ENCODE measurements around the gene EYA4.

The EYA4 gene

DNA sequence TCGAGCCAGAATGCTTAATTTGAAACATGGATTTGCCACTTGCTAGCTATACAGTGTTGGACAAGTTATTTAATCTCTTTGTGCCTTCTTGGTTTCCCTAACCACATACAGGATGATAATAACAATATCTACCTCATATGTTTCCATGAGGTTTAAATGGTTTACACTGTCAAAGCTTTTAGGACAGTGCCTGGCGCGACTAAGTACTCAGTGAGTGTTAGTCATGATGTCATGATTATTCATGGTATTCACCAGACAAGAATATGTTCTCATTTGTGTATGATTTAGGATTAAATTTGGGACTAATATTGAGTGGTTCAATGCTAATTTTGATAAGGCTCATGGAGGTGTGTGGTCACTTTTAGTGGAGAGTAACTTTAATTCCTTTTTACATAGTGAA lies 167.4 kb downstream of the EYA4 start:
- DNase-seq = no peak

DNA sequence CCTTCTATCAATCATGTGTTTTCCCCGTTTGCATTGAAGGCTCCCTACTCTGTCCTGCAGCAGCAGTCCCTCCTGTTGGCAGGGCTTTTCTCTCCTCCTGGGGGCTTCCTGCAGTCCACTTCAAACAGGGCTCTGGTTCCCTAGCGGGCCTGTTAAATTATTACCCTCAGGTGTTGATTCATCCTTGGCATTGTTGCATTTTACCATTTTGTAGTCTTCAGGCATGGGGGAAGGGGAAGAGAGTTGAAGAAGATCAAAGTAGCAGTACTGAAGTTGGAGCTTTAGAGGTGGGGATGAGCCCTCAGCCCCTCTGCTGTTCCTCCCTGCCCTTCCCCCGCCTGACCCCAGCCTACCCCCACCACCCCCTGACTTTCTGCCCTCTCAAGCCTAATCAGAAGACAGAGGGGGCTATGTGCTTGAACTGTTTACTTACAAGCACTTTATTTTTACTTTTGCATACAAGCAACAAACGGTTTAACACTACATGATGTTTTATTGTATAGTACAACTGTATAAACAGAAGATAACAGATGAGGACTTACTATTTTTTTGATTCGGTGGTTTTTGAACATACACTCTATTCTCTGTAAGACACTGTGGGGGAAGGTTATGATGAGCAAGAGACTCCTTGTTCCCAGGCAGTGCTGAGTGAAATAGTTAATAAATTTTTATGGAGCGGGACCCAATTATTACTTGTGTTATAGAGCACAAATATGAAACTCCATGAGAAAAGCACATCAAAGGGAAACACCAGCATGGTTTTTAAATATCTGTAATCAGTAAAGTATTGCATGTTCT lies 169.7 kb downstream of the EYA4 start:
- no peak for DNase-seq

DNA sequence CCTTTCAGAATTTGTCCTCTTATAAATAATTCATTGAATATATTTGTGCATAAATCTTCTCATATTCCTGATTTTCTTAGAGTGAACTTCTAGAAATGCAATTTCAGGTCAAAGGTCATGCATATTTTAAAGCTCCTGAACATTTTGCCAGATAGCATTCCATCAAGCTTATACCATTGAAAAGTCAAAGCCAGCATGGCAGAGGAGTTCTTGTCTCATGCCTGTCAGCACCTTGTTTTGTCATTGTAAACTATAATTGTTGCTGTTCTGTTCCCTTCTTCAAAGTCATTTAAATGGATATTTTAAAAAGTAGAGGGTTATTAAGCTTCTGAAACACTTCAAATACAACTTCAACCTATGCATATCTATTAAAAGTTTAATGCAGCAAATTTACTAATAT lies 170.6 kb downstream of the EYA4 start:
- DNase-seq = no peak

DNA sequence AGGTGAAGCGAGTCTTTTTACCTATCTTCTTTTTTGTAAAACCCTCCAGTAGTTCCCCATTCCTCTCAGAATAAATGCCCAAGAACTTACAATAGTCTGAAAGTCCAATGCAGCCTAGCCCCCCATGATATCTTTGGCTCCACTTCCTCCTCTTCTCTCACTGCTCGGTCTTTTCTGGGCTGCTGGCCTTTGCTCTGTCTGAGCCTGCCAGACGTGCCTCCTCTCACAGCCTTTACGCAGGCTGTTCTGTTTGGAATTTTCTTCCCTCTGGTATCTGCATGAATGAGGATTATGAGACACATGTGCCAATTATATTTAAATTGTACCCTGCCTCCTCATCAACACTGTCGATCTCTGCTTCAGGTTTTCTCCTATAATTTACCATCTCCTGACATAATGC lies 174.1 kb downstream of the EYA4 start:
- no peak for DNase-seq

DNA sequence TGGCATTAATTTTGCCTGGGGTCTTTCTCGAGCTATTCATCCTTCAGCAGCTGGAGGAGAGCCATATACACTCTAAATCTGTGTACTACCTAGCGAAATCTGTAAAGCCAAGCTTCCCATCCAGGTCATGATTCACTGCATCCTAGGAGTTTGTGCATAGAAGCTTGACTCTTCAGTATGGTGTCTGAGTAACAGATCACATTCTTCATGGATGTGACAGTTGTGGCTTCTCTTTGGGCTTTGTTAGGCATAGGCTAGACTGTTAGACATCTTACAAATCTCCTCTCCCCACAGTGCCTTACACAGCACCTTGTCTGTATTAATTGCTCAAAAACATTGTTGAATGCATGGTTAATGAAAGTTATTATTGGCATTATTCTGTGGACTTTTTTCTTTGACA lies 177.0 kb downstream of the EYA4 start:
- no peak for DNase-seq

DNA sequence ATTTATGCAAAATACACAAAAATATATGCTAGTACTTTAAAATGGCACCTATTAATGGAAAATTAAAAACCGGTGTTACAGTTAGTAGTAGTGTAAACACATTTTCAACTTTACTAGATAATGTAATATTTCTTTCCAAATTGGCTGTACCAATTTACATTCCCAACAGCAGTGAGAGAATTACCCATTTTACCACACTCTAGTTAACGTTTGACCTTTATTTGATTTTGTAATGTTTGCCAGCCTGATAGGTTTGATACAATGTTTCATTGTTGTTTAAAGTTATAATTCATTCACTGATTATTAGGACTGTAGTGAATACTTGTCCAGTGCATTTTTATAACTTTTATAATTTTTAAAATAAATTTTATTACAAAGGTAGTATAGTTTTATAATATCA lies 182.1 kb downstream of the EYA4 start:
- no peak for DNase-seq

DNA sequence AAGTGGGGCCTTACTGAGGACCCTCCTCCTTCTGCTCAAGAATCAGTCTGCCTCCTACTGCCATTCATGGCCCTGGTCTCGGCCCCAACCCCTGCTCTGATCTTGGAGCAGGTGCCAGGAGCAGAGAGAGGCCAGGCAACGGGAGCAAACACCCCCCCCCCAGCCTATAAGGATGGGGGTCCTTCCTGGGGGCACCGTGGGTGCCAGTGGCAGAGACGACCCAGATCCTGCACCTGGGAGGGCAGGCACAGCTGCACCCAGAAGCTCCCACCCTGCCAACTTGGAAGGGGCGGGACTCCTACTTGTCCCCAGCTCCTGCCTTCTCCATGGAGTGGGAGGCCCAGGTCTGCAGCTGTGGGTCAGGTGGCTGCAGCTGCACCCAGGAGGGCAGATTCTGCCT lies 183.2 kb downstream of the EYA4 start:
- no peak for DNase-seq

DNA sequence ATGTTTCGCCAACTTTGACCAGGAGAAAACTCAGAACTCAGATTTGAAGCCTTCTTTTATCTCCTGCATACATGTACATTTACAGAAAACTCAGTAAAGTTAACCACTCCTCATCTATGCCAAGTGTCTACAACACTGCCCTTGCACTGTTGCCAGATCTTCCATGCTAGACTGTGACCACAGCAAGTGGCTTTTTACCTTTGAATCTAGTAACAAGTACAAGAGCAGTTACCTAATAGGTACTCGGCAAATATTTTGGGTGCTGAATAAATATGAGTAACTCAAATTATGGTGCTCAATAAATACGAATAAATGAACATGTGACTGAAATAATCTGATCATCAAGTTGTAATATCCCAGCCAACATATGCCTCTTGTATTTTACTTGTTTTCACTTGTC lies 184.9 kb downstream of the EYA4 start:
- no peak for DNase-seq

DNA sequence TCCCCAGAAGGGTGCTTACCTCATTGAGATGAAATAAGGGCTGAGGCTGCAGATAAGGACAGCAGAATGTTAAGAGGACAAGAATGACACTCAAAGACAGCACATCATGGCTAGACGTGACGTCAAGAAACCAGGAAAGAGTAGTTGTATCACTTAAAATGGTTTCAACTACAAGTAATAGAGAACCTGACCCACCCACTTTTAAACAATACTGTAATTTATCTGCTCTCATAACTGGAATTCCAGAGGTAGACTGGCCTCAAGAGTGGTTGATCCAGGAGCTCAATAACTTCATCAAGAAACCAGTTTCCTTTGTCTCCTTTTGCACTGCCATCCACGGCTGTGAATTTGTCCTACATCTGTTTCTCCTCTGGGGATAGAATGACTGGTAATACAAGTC lies 187.1 kb downstream of the EYA4 start:
- DNase-seq = no peak

DNA sequence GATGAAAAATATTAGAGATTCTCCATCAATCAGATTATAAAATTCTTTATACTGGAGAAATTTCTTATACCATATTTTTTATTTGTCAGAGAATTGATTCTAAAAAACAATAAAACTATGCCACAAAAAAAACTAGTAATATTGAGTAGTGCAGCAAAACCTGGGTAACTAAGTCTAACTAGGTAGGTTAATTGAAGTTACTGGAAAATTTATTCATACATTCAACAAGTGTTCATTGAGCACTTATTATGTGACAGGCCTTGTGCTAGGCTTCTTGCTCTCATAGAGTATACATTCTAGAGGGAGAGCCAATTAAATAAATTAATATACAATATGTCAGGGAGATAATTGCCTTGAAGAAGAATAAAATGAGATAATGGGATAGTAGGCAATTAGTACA lies 189.4 kb downstream of the EYA4 start:
- DNase-seq = no peak

DNA sequence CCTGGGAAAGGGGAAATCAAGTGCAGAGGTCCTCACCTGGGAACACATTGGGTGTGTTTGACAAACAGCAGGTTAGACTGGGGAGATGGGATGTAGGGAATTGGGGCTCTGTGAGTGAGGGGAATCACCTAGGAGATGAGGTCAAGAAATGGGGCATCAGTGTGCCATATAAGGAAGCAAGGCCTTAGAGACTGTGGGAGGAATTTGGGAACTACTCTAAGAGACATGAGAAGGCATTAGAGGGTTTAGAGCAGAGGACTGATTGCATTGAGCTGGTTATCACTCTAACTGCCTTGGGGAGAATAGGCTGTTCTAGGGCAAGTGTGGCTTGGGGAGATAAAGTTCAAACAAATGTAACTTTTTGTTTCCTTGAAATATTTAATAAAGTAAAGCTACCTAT lies 189.9 kb downstream of the EYA4 start:
- DNase-seq = no peak

DNA sequence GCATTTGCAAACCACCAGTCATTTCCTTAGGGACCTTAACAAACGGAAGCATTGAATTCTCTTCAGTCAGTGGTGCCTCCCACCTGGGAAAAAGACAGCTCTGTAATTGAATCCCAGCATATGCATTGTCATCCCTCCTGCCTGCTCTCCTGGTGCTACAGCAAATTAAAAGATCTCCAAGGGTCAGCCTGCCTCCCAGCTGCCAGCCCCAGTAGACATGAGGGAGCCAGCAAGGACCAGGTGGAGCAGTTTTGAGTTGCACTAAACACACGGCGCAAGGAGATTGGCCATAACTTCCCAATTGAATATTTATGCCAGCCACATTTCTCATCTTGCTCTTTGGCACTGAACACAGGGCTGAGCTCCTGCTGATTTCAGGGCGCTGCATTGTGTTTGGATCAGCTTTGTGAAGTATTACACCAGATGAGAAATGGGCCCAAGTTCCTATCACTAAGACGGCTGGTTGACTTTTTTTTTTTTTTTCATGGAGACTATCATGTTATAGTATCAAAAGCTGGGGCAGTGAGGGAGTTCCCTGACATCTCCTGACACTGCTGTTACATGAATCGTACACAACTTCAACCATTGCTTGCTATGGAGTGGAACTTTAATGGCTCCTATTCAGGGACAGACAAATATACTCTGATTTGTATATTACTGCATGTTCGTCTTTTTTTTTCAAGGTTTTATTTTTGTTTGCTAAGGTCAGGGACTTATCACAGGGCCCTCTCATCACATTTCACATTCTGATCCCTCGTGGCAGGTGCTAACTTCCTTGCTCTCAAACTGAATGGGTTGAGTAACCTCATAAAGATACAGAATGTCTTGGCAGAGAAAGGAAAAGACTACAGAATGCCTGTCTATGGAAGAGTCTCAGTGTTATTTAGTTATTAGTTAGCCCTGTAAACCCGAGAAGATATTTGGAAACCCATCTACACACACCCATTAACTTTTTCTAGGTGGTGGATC lies 191.1 kb downstream of the EYA4 start:
- peak; percentile 13 for DNase-seq

DNA sequence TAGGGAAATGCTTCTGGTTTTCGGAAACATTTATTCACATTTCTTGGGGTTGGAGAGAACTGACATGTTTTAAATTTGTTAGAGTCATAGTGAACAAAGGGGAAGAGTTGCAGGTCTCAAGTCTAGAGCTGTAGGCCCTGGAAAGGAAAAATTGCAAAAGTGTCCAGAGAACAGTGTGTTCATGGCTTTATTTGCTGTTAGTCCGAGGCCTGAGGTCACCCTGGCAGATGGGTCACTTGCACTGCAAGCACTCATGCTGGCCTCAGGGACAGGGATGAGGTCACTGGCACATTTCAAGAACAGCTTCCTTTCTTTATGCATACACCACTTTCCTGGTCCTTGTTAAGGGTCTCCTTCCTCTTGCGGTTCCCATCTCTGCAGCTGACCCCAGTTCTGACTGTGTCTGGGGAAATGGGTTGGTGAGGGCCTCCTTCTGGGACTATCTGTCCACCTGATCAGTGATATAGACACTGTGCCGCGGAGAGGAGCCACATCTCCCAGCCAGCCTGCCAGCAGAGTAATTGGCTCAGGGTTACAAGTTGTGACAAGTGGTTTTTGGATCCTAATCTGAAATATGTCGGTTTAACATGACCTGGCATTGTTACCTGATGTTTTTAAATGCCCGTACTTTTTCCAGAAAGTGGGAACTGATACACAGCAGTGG lies 194.0 kb downstream of the EYA4 start:
- DNase-seq = no peak

DNA sequence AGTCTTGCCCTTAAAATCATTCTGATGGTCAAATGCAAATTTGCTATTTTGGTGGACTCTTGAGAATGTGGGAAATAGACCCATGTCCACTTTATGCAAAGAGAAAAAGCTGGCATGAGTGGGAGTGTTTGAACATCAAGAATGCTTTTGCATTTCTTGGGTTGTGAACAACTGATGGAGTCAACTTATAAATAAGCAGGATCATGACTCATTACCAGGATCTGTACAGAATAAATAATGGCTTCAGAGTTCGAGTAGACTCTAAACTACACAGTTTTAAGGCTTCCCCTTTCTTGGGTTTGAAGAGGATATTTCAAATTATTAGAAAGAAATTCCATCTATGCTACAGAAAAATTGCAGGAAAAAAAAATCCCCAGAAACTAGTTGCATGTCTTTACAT lies 195.5 kb downstream of the EYA4 start:
- DNase-seq = no peak

DNA sequence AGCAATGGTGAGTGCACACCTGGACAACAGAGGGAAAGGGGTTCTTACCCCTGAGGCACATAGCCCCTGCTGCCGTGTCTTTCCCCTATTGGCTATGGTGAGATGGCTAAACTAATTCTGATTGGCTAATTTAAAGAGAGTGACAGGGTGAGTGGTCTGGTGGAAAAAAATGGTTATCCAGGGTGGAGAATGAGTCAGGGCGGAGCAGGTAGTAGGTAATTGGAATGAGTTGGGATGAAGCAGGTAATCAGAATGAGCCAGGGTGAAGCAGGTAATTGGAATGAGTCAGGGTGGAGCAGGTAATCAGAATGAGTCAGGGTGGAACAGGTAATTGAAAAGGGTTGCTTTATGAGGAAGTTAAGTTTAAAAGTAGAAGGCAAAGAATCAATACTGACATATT lies 200.3 kb downstream of the EYA4 start:
- DNase-seq = no peak

DNA sequence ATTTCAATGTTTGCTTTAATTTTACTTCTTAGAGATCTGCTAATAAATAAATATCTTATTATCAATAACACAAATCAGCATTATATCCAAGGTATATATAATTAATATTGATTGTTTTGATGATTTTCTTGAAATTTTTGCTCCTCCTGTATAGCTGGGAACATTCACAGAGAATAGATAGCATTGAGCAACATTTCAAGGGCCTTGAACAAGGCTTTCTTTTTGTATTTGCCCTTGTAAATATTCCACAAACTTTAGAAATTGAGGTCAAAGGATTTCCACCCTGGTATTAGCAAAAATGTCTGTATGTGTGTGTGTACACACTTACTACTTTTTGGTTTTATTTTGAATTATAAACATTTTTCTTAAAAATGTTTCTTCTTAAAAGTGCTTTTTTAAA lies 205.6 kb downstream of the EYA4 start:
- DNase-seq = no peak

DNA sequence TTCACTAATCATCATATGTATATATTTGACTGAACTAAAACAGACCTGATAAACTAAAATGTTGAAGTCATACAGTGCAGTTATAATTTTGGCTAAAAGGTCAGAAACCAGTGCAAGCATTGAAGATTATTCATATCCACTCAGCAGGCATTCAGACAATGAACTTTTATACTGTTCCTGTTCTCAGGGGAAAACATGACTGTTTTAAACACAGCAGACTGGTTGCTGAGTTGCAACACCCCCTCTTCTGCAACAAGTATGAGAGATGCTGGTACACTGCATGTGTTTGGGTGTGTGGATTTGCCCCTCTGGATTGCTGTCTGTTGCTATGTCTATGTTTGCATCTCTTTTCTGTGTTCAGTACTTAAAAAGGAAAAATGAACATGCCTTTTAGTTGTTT lies 206.8 kb downstream of the EYA4 start:
- no peak for DNase-seq

DNA sequence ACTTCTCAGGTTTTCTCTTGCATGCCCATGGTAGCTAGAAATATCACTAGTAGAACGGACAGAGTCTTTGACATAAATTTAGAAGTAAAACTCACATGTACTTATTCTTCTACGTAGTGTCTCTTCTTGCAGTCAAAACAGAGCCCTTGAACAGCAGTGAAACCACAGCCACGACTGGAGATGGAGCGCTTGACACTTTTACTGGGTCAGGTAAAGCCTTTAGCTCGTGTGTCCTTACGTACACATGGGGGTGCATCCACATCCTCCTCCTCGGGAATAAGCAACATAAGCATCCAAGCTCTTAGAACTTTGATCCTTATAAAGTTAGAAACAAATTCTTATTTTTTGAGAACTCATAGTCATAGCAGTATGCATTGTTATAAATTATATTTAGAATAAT lies 215.3 kb downstream of the EYA4 start:
- no peak for DNase-seq

DNA sequence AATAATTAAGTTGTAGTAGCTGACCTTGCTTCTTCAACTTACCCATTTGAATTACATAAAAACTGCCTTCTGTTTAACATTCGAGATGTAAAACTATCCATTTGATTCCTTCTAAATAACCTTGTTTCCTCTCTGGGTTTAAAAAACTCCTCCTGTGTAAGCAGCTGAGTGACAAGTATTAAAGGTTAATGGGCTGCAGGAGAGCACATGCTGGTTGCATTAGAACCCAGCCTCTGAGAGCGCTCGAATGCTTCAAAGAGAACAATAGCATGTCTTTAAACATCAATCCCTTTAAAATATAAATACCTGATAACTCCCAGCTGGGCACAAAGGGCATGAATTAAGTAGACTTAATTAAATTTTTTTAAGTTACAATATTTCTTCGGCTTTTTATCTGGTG lies 215.8 kb downstream of the EYA4 start:
- DNase-seq = no peak

DNA sequence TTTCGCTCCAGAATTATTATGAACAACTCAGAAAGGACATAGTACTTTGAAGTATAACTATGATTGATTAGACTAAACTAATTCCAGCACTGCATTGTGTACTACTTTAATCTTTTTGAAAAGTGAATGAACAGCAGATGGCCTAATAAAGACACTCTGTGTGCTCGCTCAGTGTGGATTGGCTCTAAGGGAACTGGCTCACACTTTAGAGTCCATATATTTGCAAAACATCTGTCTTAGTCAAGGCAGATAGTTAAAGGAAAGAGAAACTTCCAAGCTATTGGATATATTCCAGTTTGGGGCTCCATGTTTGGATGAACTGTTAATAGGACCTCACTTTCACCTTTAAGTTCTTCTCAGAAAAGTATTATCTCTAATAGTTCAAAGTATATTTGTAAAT lies 218.9 kb downstream of the EYA4 start:
- no peak for DNase-seq

DNA sequence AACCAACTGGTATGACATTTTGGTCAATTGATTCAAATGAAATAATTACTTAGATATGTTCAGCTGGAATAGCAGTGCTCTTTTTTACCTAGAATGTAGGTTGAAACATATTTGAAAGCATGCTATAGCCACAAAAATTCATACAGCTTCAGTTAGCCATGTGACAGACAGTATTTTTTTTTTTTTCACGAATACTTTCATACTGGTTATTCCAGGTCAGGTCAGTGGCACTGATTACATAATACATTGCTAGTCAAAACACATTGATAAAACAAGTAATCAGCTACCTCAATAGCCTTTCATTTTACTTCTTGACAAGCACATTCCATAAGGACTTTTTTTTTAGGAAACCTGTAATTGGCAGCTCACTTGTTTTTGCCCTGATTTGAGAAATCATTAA lies 222.6 kb downstream of the EYA4 start:
- no peak for DNase-seq

DNA sequence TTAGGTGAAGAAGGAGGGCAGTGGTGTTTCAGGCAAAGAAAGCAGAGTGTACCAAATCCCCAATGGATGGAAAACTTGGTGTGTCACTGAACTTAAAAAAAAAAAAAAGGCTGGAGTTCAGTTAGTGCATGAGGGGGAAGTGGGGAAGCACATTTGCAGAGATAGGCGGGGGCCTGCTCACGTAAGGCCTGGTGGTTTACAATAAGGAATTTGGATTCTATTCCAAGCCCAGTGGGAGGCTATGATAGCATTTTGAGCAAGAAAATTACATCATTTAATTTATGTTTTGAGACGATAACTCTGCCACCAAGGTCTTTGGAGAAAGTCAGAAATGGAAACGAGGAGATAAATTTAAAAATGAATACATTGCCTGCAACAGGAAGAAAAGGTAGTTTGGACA lies 225.5 kb downstream of the EYA4 start:
- DNase-seq = no peak

DNA sequence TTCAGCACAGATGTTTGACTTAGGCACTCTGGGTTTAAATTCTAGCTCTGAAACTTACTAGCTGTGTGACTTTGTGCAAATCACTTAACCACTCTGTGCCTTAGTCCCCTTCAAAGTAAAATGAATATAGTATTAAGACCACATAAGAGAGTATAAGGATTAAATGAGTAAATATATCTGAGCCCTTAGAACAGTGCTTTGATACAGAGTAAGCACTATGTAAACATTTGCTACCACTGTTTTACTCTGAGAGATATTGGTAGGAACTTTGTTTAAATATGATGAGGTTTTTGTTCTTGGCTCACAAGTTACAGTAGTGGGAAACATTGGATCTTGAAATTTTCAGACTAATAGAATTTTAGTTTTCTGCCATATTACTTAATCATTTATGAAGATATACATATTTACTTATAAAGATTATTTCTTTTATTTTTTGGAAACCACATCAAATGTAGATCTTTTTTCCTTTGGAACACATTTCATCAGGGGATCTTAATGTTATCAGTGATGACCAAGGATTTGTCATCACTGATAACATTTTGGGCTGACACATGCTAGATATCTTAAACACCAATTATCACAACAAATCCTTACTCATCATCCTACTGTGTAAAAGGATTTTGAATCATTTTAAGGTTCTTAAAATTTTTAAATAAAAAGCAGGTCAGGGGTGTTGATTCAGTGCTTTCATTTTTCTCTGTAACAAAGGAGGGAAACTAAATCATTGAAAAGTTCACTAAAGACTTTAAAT lies 226.2 kb downstream of the EYA4 start:
- no peak for DNase-seq
